Tibial nerve (tissue), 4 donors: ENCODE data around the gene POMGNT2.

Experiments used
- EP300 ChIP-seq, 2 donors: sonication (generic); formaldehyde crosslinking; IDR thresholded peaks; one replicate each; pipeline ENCODE4 v1.6.1; 2017; ENCODE audit warnings: antibody characterized with exemption in 2 of 2, mild to moderate bottlenecking in 1 of 2
- POLR2A ChIP-seq, 2 donors: fragments of 450-650 bp; IDR thresholded peaks; one replicate each; pipeline ENCODE4 v1.6.1; 2017; ENCODE audit warnings: antibody characterized with exemption in 2 of 2, mild to moderate bottlenecking in 2 of 2, moderate library complexity in 2 of 2
- TF ChIP-seq, protein P1 (sequence below), 5 experiments: fragments of 200-600 bp in 3 of 5; fragments of 450-650 bp in 2 of 5; sonication (generic) in 3 of 5; IDR thresholded peaks; one replicate each; pipeline ENCODE4 v1.5.1; 2016 to 2019; ENCODE audit warnings: antibody characterized with exemption in 5 of 5, mild to moderate bottlenecking in 3 of 5, moderate library complexity in 2 of 5

DNA sequence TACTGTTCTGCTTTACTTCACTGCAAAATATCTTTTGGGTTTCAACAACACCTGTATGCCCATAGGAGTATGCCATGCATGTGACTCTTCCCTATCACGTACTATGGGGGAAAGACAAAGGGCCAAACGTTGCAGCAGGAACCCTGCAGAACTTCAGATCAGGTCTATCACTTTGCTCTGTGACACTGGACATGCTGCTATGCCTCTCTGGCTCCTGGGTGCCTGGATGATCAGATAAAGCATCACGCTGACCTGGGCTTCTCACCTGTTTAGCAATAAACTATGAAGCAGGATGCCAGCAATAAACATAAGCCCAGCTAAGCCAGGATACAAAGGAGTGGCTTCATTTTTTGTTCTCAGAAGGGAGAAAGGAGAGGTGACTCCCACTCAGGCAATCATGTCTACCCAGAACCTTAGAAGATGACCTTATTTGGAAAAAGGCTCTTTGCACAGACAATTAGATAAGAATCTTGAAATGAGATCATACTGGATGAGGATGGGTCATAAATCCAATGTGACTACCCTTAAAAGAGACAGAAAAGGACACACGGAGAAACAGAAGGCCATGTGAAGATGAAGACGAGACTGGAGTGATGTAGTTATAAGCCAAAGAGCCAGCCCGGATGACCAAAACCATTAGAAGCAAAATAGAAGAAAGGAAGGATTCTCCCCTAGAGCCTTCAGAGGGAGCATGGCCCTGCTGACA is 19.3 kb downstream of the POMGNT2 start:
- TF ChIP-seq, protein P1, sequence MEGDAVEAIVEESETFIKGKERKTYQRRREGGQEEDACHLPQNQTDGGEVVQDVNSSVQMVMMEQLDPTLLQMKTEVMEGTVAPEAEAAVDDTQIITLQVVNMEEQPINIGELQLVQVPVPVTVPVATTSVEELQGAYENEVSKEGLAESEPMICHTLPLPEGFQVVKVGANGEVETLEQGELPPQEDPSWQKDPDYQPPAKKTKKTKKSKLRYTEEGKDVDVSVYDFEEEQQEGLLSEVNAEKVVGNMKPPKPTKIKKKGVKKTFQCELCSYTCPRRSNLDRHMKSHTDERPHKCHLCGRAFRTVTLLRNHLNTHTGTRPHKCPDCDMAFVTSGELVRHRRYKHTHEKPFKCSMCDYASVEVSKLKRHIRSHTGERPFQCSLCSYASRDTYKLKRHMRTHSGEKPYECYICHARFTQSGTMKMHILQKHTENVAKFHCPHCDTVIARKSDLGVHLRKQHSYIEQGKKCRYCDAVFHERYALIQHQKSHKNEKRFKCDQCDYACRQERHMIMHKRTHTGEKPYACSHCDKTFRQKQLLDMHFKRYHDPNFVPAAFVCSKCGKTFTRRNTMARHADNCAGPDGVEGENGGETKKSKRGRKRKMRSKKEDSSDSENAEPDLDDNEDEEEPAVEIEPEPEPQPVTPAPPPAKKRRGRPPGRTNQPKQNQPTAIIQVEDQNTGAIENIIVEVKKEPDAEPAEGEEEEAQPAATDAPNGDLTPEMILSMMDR (IDR thresholded peaks at IDR 0.05), result no peak
- TF ChIP-seq EP300 (IDR thresholded peaks at IDR 0.05) (no peak), POLR2A (IDR thresholded peaks at IDR 0.05) (no peak)
